Activated CD4-positive, alpha-beta T cell treated with anti-CD3 and anti-CD28 coated beads, Interleukin-2, Interleukin-4, amounts not matched to agents 100 ng/mL and 50 ng/mL, durations not matched to agents 16 hours and 8 hours (primary cell): Measurements from ENCODE around the gene ACOX1.

Experiments
- DNase-seq: peaks from one replicate; pipeline ENCODE4 v3.0.0-alpha.2; 2020; ENCODE audit warnings: low spot score

Gene ACOX1

DNA sequence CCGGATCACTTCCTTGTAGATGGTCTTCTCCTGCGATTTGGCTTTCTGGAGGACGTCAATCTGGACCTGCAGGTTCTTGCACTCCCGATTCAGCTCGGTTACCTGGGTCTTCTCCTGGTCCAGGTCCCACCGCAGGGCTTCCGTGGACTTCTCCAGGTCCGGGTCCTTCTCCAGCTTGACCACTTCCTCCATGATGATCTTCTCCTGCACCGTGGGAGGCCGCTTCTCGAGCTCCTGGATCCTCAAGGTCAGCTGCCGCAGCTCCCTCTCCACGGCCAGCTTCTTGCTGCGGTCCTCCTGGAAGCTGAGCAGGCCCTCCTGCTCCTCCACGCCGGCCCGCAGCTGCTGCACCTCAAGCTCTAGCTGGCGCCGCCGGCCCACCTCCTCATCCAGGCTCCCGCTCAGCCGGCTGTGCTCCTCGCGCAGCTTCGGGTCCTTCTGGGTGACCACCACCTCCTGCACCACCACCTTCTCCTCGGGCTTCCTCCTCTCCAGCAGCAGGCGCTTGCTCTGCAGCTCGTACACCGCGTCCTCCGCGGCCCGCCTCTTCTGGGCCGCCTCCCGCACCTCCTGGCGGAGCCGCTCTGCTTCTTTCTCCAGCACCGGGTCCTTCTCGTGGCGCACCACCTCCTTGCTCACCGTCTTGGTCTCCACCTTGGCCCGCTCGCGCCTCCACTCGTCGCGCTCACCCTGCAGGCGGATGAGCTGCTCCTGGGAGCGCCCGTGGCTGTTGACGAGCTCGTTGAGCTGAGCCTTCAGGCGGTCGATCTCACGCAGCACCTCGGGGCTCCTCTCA lies 29.9 kb upstream of the ACOX1 start:
- DNase-seq = no peak

- DNase-seq = no peak
Observed at GRCh38 chr17:76008208-76008607, 29.2 kb upstream of the ACOX1 start.

GRCh38 chr17:76007850-76008165 lies 28.8 kb upstream of the ACOX1 start:
- no peak for DNase-seq

DNA sequence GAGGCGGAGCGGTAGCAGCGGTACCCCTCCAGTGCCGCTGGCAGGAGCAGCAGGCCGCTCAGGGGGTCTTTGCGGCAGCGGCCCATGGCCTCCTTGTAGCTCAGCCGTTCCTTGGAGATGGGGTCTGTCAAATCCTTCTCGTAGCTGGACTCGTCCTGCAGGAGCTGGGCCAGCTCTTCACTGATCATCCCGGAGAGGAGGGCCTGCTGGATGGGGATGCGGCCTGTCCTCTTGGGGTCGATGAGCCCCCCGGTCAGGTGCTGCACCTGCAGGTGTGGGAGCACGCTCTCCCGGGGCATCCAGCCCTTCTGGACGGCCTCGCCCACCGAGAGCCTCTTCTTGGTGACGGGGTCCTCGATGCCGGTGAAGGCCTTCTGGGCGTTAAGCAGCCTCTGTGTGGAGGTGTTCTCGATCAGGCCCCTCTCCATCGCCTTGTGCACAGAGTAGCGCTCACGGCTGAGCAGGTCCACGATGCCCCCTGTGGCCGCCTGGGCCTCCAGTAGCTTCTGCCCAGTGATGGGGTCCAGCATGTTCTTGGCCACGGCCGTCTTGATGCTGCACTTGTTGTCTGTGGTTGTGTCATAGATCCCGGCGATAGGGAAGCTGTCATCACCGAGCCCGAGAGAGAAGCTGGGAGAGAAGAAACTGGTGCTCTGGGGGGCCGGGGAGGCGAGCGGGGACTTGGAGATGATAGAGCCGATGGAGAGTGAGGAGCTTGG lies 28.3 kb upstream of the ACOX1 start:
- no peak for DNase-seq

DNA sequence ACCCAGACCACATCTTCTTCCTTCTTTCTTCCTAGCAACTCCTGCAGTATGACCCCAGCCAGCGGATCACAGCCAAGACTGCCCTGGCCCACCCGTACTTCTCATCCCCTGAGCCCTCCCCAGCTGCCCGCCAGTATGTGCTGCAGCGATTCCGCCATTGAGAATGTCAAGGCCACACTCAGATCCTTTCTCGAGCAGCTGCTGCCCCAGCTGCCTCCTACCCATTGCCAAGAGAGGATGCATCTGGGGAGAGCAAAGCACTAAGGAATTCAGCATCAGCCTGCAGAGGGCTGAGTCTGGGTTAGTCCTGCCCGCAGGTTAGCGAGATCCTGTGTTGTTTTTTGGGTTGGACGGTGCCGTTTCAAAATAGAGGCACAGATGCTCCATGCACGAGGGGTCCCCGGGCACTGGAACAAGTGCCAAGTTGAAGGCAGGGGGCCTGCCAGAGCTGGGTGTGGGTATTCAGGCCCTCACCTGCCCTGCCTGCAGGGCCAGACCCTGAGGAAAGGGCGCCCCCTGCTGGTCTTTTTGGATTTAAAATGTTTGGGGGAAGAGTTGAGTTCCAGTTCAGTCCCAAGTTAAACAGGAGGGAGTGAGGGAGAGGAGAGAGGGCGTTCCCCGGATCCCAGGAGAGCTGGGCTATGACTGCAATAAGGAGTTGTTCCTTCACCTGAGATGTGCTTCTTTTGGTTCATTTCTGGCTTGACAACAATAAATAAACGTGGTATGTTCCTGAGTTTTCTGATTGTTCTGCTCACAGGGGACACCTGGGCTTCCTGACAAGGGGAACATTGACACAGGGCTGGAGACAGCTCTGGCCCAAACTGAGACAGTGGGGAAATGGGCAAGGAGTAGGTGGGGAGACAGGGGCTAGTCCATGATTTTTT lies 26.5 kb upstream of the ACOX1 start:
- peak; percentile 83 for DNase-seq

GRCh38 chr17:76004750-76005262 lies 25.8 kb upstream of the ACOX1 start:
- no peak for DNase-seq

- DNase-seq = no peak
Observed at GRCh38 chr17:76003915-76004314, 24.9 kb upstream of the ACOX1 start.

GRCh38 chr17:76002100-76002499 lies 23.1 kb upstream of the ACOX1 start:
- no peak for DNase-seq

GRCh38 chr17:76000755-76001521 lies 22.0 kb upstream of the ACOX1 start, which contains the start of gene CDK3:
Gene CDK3, plus strand, starts transcription at chr17:76000855. Its CDS starts 571 bp downstream, at chr17:76001426.
- DNase-seq = no peak

GRCh38 chr17:76000016-76000754 lies 21.2 kb upstream of the ACOX1 start:
- peak; percentile 68 for DNase-seq

DNA sequence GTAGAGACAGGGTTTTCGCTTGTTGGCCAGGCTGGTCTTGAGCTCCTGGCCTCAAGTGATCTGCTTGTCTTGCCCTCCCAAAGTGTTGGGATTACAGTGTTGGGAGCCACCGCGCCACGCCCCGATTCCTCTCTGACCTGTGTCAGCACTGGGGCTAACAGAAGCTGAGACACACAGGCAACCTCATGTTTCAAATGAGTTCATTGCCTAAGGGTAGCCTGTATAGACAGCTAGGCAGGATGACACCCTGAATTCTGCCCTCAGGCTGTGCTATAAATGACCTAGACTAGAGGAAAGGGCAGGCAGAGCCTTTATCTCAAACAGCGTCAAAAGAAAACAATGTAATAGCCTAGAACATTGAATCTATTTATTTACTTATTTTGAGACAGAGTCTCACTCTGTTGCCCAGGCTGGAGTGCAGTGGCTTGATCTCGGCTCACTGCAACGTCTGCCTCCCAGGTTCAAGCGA lies 19.4 kb upstream of the ACOX1 start:
- no peak for DNase-seq

DNA sequence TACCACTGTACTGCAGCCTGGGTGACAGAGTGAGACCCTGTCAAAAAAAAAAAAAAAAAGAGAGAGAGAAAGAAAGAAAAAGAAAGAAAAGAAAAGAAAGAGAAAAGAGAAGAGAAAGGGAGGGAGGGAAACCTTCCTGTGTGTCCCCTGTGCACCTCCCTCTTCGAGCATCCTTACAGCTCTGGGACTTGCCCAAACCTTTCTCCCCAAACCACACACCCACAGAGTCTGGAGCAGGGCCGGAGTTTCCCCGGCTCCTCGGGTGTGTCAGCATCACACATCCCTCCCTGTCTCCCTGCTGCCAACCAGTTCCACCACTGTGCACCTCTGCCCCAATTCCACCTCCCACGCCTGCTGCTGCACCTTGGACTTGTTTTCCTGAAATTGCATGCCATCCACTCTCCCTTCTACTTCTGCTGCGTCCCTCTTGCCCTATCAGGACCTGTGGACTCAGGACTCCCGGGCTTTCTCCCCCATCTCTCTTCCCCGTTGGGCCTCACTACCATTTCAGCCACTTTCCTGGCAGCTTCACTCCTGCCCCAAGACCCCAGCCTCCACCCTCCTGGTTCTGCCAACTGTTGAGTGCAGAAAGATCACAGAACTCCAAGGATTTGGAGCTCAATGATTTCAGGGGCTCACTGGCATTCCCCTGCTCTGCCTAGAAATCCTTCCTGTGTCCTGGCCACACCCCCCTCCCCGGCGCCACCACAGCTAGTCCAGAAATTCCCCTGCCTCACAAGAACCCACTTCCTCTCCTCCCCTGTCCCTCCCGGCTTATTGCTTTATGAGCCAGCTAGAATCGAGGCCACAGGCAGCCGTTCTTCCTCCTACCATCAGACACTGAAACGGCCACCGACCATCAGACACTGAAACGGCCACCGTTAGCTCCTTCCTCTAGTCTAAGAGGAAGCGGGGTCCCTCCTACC lies 18.0 kb upstream of the ACOX1 start:
- peak; percentile 44 for DNase-seq

DNA sequence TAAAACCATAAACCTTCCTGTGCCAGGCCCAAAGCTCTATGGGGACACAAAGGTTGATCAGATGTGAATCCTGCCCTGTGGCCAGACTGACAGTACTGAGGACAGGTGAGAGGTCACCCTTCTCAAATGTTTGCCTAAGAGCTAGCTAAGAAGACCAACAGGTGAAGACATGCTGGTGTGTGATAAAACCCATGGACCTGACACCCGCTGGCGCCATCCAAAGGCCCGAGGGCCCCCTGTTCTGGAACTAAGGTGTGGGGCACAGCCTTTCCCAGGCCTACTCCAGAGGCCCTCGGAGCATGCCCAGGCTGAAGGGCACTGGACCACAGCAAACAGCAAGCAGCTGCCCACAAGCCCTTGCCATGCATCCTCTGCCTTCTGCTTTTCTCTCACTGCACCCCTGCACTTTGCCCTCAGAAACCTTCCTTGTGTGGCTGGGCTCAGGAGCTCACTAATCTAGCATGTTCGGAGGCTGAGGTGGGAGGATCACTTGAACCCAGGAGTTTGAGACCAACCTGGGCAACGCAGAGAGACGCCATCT lies 16.5 kb upstream of the ACOX1 start:
- DNase-seq = no peak

- no peak for DNase-seq
Observed at GRCh38 chr17:75994802-75995370, 15.9 kb upstream of the ACOX1 start.

DNA sequence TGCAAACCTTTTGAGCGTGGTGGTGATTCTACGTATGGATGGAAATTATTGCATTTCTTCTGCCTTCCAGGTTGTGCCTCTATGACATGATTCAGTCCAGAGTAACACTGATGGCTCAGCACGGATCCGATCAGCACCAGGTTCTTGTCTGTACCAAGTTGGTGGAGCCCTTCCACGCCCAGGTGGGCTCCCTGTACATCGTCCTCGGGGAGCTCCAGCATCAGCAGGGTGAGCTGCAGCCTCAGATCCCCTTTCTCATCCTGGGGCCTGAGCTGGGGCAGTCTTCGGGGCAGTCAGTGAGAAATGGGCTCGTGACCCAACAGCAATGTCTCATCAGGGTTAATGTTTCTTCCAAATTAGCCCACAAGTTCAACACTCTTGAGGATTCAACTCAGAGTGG lies 12.4 kb upstream of the ACOX1 start:
- no peak for DNase-seq

DNA sequence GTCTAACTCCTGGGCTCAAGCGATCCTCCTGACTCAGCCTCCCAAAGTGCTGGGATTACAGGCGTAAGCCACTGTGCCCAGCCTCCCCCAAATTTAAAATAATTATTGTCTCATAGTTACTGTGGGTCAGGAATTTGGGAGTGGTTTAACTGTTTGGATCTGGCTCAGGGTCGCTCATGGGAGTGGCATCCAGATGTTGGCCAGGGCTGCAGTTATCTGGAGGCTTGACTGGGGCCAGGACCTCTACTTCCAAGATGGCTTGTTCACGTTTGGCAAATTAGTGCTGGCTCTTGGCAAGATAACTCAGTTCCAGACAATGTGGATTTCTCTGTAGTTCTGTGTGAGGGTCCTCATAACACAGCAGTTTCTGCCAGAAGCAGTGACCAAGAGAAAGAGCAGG lies 8.1 kb upstream of the ACOX1 start:
- DNase-seq = no peak

DNA sequence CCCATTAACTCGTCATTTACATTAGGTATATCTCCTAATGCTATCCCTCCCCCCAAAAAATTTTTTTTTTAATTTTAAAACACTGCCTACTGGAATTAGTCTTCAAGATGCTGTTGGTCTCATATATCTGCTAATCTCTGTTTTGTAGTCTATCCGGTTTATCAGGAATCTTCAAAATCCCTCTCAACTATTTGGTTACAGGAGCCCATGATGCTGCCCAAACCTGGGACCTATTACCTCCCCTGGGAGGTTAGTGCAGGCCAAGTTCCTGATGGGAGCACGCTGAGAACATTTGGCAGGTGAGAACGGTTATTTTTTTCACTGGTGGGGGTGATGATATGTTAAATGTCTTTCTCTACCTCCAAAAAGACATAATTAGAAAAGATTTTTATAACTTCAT lies 7.0 kb upstream of the ACOX1 start:
- no peak for DNase-seq

- DNase-seq = no peak
Observed at GRCh38 chr17:75983501-75984181, 4.7 kb upstream of the ACOX1 start.
